Type B pancreatic cell (in vitro differentiated cells): ENCODE results near the gene ADGRG3. TPM values are rescaled to one million over a fixed set of nuclear protein-coding genes. Genes with fewer than 3 reads are reported as not detected.

Experiments
- DNase-seq: peaks from one replicate; pipeline ENCODE4 v3.0.0; 2021; ENCODE audit warnings: mixed read lengths; ENCODE audit not compliant: unreplicated experiment; ENCODE audit errors: extremely low spot score
- H3K27ac Mint-ChIP-seq: 2 replicates; pipeline ENCODE4 v1.8.0; 2021; ENCODE audit warnings: mild to moderate bottlenecking, mixed read lengths
- H3K27me3 Mint-ChIP-seq: 2 replicates; pipeline ENCODE4 v1.8.0; 2021; ENCODE audit warnings: mixed read lengths
- H3K36me3 Mint-ChIP-seq: 2 replicates; pipeline ENCODE4 v1.8.0; 2021; ENCODE audit warnings: mixed read lengths
- H3K4me1 Mint-ChIP-seq: one replicate; pipeline ENCODE4 v1.8.0; 2021; ENCODE audit warnings: mixed read lengths; ENCODE audit not compliant: unreplicated experiment
- H3K4me3 Mint-ChIP-seq: 2 replicates; pipeline ENCODE4 v1.8.0; 2021; ENCODE audit warnings: mild to moderate bottlenecking, mixed read lengths
- H3K9me3 Mint-ChIP-seq: 2 replicates; pipeline ENCODE4 v1.8.0; 2021; ENCODE audit warnings: mixed read lengths
- total RNA-seq: library from RNA; stranded (reverse); gene quantifications from 2 replicates; pipeline ENCODE4 v1.2.1, GENCODE V29; 2021; ENCODE audit warnings: low replicate concordance
- TF ChIP-seq, protein P1 (sequence below): fragments of 200-600 bp; sonication (generic); conservative IDR thresholded peaks from 2 replicates; pipeline ENCODE4 v1.5.0; 2021; ENCODE audit warnings: antibody characterized with exemption, mild to moderate bottlenecking

ADGRG3 gene
- total RNA-seq, 1 donor from 2014 or later = not detected

DNA sequence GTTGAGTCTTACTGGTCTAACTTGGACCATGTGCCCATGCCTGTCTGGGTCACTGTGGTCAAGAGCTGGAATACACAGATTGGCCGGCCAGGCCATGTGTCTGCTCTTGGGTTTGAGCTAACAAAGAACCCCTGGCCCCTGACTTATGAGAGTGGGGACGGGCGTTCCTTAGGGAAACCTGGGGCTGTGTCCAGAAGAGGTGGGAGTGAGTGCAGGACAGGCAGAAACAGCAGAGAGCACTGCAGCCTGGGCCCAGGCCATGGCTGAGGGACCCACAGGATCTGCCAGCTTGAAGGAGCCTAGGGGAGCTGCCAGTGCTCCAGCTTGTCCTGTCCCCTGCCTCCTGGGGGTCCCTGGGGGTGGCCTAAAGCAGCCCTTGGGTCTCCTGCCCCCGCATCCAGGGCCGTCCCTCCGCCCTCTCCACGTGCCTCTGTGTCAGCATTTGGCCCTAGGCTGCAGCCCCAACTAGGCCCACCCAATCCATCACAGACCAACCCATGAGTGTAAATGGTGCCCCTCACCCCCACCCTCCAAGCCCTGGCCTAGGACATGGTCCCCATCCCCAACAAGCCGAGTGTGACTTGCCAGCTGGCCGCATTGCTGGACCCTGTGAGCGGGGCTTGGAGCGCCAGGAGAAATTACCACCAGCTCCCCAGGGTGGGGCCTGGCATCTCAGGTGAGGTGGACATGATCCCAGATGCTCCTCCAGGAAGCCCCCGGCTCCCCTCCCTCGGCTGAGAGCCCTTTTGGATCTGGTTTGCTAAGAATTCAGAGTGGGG lies 14.0 kb downstream of the ADGRG3 start:
- DNase-seq = no peak
- TF ChIP-seq, protein P1, sequence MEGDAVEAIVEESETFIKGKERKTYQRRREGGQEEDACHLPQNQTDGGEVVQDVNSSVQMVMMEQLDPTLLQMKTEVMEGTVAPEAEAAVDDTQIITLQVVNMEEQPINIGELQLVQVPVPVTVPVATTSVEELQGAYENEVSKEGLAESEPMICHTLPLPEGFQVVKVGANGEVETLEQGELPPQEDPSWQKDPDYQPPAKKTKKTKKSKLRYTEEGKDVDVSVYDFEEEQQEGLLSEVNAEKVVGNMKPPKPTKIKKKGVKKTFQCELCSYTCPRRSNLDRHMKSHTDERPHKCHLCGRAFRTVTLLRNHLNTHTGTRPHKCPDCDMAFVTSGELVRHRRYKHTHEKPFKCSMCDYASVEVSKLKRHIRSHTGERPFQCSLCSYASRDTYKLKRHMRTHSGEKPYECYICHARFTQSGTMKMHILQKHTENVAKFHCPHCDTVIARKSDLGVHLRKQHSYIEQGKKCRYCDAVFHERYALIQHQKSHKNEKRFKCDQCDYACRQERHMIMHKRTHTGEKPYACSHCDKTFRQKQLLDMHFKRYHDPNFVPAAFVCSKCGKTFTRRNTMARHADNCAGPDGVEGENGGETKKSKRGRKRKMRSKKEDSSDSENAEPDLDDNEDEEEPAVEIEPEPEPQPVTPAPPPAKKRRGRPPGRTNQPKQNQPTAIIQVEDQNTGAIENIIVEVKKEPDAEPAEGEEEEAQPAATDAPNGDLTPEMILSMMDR = no peak
- no peaks in the 10 kb centered on the region for H3K36me3 Mint-ChIP-seq
- peaks cover 11% of the 10 kb centered on the region for H3K4me1 Mint-ChIP-seq
- H3K27ac Mint-ChIP-seq = no peak overlapping the region
- no peaks in the 10 kb centered on the region for H3K9me3 Mint-ChIP-seq
- H3K27me3 Mint-ChIP-seq = no peaks in the 10 kb centered on the region
- no peak overlapping the region for H3K4me3 Mint-ChIP-seq

DNA sequence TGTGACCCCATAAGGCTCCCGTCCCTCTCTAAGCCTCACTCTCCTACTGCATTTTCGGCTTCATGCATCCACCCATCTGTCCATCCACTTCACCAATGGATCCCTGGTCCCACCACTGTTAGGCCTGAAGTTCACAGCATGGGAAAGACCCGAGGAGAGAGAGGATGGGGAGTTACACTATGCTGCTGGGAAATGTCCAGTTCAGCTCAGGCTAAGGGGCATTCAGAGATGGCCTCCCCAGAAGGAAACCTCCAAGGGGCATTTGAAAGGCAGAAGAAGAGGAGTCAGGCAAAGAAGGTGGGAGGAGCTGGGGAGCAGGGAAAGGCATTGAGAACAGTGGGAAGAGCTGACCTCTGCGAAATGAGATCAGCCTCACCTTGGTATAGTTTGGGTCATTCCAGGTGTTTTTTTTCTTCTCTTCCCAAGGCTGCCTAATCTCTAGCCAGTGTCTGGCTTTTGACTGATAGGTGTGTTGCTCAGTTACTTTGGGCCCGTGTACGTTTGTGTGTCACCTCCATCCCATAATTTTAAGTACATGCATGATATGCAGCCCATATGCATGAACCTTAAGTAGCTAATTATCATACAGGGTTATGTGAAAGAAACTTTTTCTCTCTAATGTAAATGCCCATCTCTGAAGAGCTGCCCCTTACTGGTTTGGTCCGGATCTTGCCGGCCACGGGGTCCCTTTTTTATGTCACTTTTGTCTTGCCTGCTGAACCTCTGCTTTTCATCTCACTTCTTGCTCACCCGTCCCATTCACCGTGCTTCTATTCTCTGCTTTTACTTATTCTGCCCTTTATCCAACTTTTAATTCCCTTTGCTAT lies 14.9 kb downstream of the ADGRG3 start:
- DNase-seq = no peak
- H3K4me1 Mint-ChIP-seq = peaks cover 7% of the 10 kb centered on the region
- H3K27ac Mint-ChIP-seq = no peak overlapping the region

DNA sequence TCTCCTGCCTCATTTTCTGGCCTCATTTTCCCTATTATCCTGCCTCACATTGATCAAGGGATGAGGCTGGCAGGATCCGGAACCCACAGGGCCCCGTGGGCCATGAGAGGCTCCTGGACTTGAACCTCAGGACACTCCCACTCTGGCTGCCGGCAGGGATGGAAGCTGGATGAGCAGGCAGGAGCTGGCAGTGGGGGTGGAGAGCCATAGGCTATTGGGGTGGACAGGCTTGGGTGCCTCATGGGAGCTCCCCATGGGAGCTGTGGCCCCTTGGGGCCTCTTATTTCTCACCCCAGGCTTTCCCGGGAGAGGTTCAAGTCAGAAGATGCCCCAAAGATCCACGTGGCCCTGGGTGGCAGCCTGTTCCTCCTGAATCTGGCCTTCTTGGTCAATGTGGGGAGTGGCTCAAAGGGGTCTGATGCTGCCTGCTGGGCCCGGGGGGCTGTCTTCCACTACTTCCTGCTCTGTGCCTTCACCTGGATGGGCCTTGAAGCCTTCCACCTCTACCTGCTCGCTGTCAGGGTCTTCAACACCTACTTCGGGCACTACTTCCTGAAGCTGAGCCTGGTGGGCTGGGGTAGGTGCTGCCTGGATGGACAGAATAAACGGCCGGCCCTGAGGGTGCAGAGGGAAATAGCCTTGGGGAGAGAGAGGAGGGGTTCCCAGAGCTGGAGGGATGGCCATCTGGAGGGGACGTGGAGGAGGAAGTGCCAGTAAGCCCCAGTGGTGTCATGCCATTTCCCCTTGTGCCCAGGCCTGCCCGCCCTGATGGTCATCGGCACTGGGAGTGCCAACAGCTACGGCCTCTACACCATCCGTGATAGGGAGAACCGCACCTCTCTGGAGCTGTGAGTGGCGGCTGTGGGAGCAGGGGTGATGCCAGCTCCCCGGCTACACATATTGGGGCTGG lies 15.8 kb downstream of the ADGRG3 start:
- TF ChIP-seq, protein P1 = no peak
- Mint-ChIP-seq H3K27ac (no peak overlapping the region), H3K9me3 (no peaks in the 10 kb centered on the region)

More for the DNA sequence above, 14.9 kb downstream of the ADGRG3 start:
- Mint-ChIP-seq H3K4me3 (no peak overlapping the region), H3K9me3 (no peaks in the 10 kb centered on the region), H3K27me3 (no peaks in the 10 kb centered on the region), H3K36me3 (no peaks in the 10 kb centered on the region)
- TF ChIP-seq, protein P1 = no peak

DNA sequence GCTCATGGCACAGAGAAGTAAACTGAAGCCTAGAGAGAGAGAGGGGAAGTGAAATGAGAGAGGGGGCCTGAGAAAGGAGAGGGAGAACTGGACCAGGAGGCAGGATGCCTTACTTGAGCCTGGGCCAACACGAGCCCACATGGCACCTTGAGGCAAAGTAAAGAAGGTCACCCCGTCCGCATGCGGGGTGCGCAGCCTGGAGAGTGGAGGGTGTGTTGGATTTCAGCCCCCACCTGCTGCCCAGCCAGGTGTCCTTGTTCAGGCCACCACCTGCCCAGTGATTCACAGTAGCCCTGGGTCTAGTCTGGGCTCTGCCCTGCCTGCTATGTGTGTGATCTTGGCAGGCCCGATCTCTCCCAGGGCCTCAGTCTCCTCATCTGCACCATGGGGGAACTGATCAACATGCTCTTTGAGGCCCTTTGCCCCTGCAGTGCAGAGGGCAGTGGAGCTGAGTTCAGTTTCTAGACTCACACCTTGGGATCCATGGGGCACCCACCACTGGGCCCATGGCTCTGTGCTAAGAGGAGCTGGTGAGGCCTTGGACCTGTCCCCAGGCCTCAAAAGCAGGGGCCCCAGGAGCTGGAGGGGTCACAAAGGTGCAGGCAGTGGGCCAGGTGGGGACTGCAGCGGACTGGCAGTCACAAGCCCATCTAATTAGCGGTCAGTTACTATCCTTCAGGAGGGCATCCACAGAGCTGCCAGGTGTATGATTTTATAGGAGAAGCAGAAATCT lies 16.7 kb downstream of the ADGRG3 start:
- TF ChIP-seq, protein P1 = no peak
- H3K36me3 Mint-ChIP-seq = no peaks in the 10 kb centered on the region
- H3K4me1 Mint-ChIP-seq = peaks cover 16% of the 10 kb centered on the region
- no peaks in the 10 kb centered on the region for H3K9me3 Mint-ChIP-seq
- no peaks in the 10 kb centered on the region for H3K27me3 Mint-ChIP-seq
- H3K27ac Mint-ChIP-seq = no peak overlapping the region
- H3K4me3 Mint-ChIP-seq = no peak overlapping the region
- DNase-seq = no peak

More for the DNA sequence above, 15.8 kb downstream of the ADGRG3 start:
- no peaks in the 10 kb centered on the region for H3K27me3 Mint-ChIP-seq
- H3K4me3 Mint-ChIP-seq = no peak overlapping the region
- peaks cover 9% of the 10 kb centered on the region for H3K4me1 Mint-ChIP-seq
- no peaks in the 10 kb centered on the region for H3K36me3 Mint-ChIP-seq
- DNase-seq = no peak

DNA sequence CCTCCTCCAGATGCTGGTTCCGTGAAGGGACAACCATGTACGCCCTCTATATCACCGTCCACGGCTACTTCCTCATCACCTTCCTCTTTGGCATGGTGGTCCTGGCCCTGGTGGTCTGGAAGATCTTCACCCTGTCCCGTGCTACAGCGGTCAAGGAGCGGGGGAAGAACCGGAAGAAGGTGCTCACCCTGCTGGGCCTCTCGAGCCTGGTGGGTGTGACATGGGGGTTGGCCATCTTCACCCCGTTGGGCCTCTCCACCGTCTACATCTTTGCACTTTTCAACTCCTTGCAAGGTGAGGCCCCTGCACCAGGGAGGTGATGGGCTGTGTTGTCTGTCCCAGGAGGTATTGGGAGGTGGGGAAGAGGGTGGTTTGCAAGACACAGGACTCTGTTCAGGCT lies 17.5 kb downstream of the ADGRG3 start:
- Mint-ChIP-seq H3K4me1 (peaks cover 20% of the 10 kb centered on the region), H3K9me3 (no peaks in the 10 kb centered on the region), H3K27ac (no peak overlapping the region), H3K27me3 (no peaks in the 10 kb centered on the region), H3K36me3 (no peaks in the 10 kb centered on the region), H3K4me3 (no peak overlapping the region)
- TF ChIP-seq, protein P1 = no peak
- DNase-seq = no peak
